Panc1 (cell line): ENCODE data around the gene SNTA1. TPM values are rescaled to one million over a fixed set of nuclear protein-coding genes. Genes with fewer than 3 reads are reported as not detected.

Source experiments
- ATAC-seq: fragments of 200-7000 bp; cut with Tn5 transposase; 2 replicates; pipeline ENCODE4 v1.9.1; 2020; ENCODE audit warnings: mild to moderate bottlenecking, moderate library complexity
- BruUV-seq: library from RNA; stranded (reverse); fragments of 400-500 nt; replicated peaks from 2 replicates; lab custom pipeline; 2021; lab: Mats Ljungman, UMichigan
- CTCF ChIA-PET: fragments of 300-600 bp; sonication (Branson Sonifier 250); formaldehyde crosslinking; loops from one replicate; lab custom pipeline; 2022; ENCODE audit warnings: antibody characterized with exemption; lab: Charles Lee
- POLR2A ChIA-PET: fragments of 300-600 bp; sonication (Branson Sonifier 250); formaldehyde crosslinking; loops from one replicate; lab custom pipeline; 2022; ENCODE audit warnings: antibody characterized with exemption; lab: Charles Lee
- DNase-seq: peaks from one replicate; pipeline ENCODE4 v3.0.0-alpha.2; 2010; ENCODE audit warnings: low read depth, low spot score
- H3K27ac ChIP-seq: 2 replicates; pipeline ENCODE4 v1.5.1; 2011; ENCODE audit warnings: mild to moderate bottlenecking, low read length, inconsistent platforms
- H3K27me3 ChIP-seq: fragments of 200-500 bp; sonication (Bioruptor generic); 2 replicates; pipeline ENCODE4 v1.6.0; 2014; ENCODE audit warnings: low read length, inconsistent platforms; ENCODE audit not compliant: control insufficient read depth, insufficient read depth
- H3K36me3 ChIP-seq: fragments of 200-500 bp; sonication (Bioruptor generic); 2 replicates; pipeline ENCODE4 v1.5.1; 2014; ENCODE audit warnings: inconsistent platforms, mild to moderate bottlenecking, low read length, moderate library complexity; ENCODE audit not compliant: control insufficient read depth, insufficient read depth
- H3K4me1 ChIP-seq: 2 replicates; pipeline ENCODE4 v1.5.1; 2011; ENCODE audit warnings: inconsistent platforms, mild to moderate bottlenecking, low read length, moderate library complexity; ENCODE audit not compliant: control insufficient read depth, insufficient read depth
- H3K4me3 ChIP-seq, 2 experiments: 2 replicates each; pipeline ENCODE4 v1.5.1; 2011 to 2012; ENCODE audit warnings: low read depth in 2 of 2, low read length in 2 of 2, mild to moderate bottlenecking in 2 of 2, inconsistent platforms in 1 of 2, moderate library complexity in 1 of 2
- H3K9me3 ChIP-seq: fragments of 200-500 bp; sonication (Bioruptor generic); 2 replicates; pipeline ENCODE4 v1.5.1; 2014; ENCODE audit warnings: low read depth, mild to moderate bottlenecking, inconsistent platforms, low read length, moderate library complexity; ENCODE audit not compliant: control insufficient read depth, insufficient read depth
- POLR2AphosphoS5 ChIP-seq: IDR thresholded peaks from 2 replicates; pipeline ENCODE4 v1.6.1; 2012; ENCODE audit warnings: mild to moderate bottlenecking, low read depth, low read length, moderate library complexity
- SIN3A ChIP-seq: IDR thresholded peaks from 2 replicates; pipeline ENCODE4 v1.6.1; 2012; ENCODE audit warnings: low read depth, mild to moderate bottlenecking, low read length, moderate library complexity, borderline replicate concordance; ENCODE audit not compliant: insufficient read depth
- TCF7L2 ChIP-seq: IDR thresholded peaks from 2 replicates; pipeline ENCODE4 v1.6.1; 2011; ENCODE audit warnings: mild to moderate bottlenecking, low read depth, low read length, inconsistent platforms
- in situ Hi-C: cut with HindIII; loops from 2 replicates; pipeline ENCODE4 v1.10.0; 2016; ENCODE audit warnings: low sequenced_read_pairs, low pct_unique_long_range_greater_than_20kb
- intact Hi-C: fragments of 100-400 bp; cut with micrococcal nuclease; formaldehyde crosslinking; loops from one replicate; pipeline ENCODE4 v1.10.0; 2022; ENCODE audit not compliant: unreplicated experiment
- total RNA-seq: library from RNA; stranded (reverse); gene quantifications from one replicate; pipeline ENCODE4 v1.2.1, GENCODE V29; 2021; ENCODE audit not compliant: unreplicated experiment
- TF ChIP-seq, protein P1 (sequence below), 2 experiments: IDR thresholded peaks; 2 replicates each; pipeline ENCODE4 v1.6.1; 2011 to 2012; ENCODE audit warnings: low read depth in 2 of 2, control low read depth in 1 of 2, low read length in 1 of 2, mild to moderate bottlenecking in 1 of 2, moderate library complexity in 1 of 2; ENCODE audit not compliant: insufficient read depth in 1 of 2
- TF ChIP-seq, protein P2 (sequence below): fragments of 450-650 bp; IDR thresholded peaks from 2 replicates; pipeline ENCODE4 v1.5.1; 2017; ENCODE audit warnings: mild to moderate bottlenecking

The SNTA1 gene
- total RNA-seq, 1 experiment from 2014 or later = 12.0 TPM

DNA sequence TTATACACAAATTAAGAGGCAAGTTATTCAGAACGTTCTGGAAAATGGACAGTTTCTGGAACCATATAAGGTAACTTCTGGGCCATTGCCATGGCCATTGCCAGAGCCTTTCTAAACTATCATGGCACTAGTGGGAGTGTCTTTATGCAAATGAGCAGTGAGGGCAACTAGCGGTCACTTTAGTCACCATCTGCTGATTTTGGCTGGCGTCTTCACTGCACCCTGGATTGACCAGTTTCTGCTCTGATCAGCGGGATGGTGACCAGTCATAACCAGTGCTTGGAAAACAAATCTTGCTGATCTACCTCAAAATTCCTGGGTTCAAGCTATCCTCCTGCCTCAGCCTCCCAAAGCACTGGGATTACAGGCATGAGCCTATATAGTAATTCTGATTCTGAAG, 7.3 kb upstream of the SNTA1 start:
- TF ChIP-seq, protein P1, sequence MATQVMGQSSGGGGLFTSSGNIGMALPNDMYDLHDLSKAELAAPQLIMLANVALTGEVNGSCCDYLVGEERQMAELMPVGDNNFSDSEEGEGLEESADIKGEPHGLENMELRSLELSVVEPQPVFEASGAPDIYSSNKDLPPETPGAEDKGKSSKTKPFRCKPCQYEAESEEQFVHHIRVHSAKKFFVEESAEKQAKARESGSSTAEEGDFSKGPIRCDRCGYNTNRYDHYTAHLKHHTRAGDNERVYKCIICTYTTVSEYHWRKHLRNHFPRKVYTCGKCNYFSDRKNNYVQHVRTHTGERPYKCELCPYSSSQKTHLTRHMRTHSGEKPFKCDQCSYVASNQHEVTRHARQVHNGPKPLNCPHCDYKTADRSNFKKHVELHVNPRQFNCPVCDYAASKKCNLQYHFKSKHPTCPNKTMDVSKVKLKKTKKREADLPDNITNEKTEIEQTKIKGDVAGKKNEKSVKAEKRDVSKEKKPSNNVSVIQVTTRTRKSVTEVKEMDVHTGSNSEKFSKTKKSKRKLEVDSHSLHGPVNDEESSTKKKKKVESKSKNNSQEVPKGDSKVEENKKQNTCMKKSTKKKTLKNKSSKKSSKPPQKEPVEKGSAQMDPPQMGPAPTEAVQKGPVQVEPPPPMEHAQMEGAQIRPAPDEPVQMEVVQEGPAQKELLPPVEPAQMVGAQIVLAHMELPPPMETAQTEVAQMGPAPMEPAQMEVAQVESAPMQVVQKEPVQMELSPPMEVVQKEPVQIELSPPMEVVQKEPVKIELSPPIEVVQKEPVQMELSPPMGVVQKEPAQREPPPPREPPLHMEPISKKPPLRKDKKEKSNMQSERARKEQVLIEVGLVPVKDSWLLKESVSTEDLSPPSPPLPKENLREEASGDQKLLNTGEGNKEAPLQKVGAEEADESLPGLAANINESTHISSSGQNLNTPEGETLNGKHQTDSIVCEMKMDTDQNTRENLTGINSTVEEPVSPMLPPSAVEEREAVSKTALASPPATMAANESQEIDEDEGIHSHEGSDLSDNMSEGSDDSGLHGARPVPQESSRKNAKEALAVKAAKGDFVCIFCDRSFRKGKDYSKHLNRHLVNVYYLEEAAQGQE (IDR thresholded peaks at IDR 0.05; ENCODE audit: insufficient read depth in 1 of 2, low read depth in 2 of 2, low read length in 1 of 2) = no peak
- no peak for TF ChIP-seq POLR2AphosphoS5
- TF ChIP-seq, protein P2, sequence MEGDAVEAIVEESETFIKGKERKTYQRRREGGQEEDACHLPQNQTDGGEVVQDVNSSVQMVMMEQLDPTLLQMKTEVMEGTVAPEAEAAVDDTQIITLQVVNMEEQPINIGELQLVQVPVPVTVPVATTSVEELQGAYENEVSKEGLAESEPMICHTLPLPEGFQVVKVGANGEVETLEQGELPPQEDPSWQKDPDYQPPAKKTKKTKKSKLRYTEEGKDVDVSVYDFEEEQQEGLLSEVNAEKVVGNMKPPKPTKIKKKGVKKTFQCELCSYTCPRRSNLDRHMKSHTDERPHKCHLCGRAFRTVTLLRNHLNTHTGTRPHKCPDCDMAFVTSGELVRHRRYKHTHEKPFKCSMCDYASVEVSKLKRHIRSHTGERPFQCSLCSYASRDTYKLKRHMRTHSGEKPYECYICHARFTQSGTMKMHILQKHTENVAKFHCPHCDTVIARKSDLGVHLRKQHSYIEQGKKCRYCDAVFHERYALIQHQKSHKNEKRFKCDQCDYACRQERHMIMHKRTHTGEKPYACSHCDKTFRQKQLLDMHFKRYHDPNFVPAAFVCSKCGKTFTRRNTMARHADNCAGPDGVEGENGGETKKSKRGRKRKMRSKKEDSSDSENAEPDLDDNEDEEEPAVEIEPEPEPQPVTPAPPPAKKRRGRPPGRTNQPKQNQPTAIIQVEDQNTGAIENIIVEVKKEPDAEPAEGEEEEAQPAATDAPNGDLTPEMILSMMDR = no peak
- no peak for TF ChIP-seq TCF7L2
- TF ChIP-seq SIN3A = no peak
- intact Hi-C loops (no loop called here), in situ Hi-C loops (no loop called here)
- H3K27ac ChIP-seq = no peak overlapping the region
- ATAC-seq (no peak), DNase-seq (no peak)
- H3K4me1 ChIP-seq = no peaks in the 10 kb centered on the region
- no peaks in the 10 kb centered on the region for H3K9me3 ChIP-seq
- H3K27me3 ChIP-seq = no peaks in the 10 kb centered on the region
- H3K4me3 ChIP-seq = no peak overlapping the region
- no TSS peak for BruUV-seq
- ChIA-PET CTCF (no interaction called here), POLR2A (no interaction called here)
- no peaks in the 10 kb centered on the region for H3K36me3 ChIP-seq

DNA sequence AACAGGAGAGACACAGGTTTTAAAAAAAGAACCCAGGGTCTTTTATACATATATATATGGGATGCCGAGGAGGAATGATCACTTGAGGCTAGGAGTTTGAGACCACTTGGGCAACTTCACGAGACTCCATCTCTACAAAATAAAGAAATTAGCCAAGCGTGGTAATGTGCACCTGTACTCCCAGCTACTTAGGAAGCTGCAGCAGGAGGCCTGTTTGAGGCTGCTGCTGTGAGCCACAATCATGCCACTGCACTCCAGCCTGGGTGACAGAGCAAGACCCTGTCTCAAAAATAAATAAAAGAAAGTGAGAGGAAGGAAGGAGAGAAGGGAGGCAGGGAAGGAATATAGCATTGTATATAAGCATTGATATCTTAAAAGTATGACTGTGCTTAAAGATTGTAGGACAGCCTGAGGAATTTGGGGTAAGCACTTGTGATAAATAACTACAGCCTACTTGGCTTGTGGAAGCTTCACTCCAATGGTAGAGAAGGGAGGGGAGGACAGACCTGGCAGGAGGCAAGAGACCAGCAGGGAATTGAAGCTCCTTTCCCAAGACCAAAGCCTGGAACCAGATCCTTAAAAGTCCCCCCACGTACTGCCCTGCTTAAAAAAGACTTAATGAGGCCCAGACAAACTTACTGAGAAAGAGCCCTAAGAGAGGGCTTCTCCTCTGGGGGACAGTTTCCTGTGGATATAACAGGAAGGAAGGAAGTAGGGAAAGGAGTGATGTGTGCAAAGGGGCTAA, 2.5 kb upstream of the SNTA1 start:
- DNase-seq (no peak), ATAC-seq (no peak)
- CTCF ChIA-PET = no interaction called here
- Histone ChIP-seq H3K27ac (no peak overlapping the region), H3K36me3 (no peaks in the 10 kb centered on the region), H3K4me3 (no peak overlapping the region), H3K9me3 (no peaks in the 10 kb centered on the region), H3K27me3 (no peaks in the 10 kb centered on the region), H3K4me1 (no peaks in the 10 kb centered on the region)
- TF ChIP-seq POLR2AphosphoS5 (no peak), SIN3A (no peak), TCF7L2 (no peak)
- TF ChIP-seq, protein P2 = no peak
- TF ChIP-seq, protein P1 (IDR thresholded peaks at IDR 0.05; ENCODE audit: insufficient read depth in 1 of 2, low read depth in 2 of 2, low read length in 1 of 2) = no peak
- intact Hi-C loops (no loop called here), in situ Hi-C loops (no loop called here)
- no TSS peak for BruUV-seq
- POLR2A ChIA-PET = no interaction called here
